Measurements from ENCODE around the gene ZNF273.

Gene ZNF273

DNA sequence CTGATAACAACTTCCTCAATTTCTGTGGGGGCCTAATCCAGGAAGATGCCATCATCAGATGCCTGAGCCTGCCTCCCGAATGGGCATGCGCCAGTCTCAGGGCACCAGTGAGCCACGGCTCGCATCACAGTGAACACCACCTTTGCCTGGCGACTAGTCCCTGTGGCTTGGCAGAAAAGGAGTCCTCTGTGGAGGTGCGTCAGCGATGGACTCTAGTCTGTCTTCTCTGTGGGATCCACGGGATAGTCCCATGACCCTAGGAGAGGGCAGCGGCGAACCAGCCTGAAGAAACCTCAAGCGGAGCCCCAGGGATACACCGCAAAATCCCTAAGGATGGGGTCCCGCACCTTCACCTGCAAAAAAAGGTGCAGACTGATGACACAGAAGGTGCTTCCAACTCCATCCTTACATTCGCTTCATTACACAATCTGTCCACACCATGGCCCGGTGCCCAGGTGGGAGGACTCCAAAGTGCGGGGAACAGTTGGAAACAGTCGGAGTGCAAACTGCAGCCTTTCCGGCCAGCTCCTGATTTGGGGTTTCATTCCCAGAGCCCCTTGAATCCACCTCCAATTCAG is 35.1 kb upstream of the ZNF273 start:
- H3K9me3 ChIP-seq, result peaks cover 15% of the 10 kb centered on the region
- no peak for TF ChIP-seq CTCF (IDR thresholded peaks at IDR 0.05)
- H3K27me3 ChIP-seq, result no peaks in the 10 kb centered on the region

DNA sequence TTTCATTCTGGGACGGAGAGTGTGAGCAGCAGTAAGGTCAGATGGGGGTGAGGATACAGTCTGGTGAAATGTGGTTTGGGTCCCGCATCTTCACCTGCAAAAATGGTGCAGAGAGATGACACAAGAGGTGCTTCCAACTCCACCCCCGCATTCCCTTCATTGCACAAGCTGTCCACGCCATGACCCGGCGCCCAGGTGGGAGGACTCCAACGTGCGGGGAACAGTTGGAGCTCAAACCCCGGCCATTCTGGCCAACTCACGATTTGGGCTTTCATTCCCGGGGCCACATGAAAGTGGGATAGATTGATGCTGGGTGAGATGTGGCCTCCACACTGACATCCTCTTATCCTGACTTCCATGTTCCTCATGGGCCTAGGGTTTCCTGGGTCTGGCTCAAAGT is 34.6 kb upstream of the ZNF273 start:
- Histone ChIP-seq H3K27me3 (no peaks in the 10 kb centered on the region), H3K27ac (no peak overlapping the region), H3K9me3 (peaks cover 15% of the 10 kb centered on the region), H3K4me1 (ENCODE audit: control insufficient read depth in 1 of 2, insufficient read depth in 1 of 2, low read depth in 1 of 2, low read length in 1 of 2) (no peaks in the 10 kb centered on the region), H3K4me3 (ENCODE audit: low read depth in 1 of 2, low read length in 1 of 2) (no peak overlapping the region), H3K36me3 (no peaks in the 10 kb centered on the region)
- TF ChIP-seq CTCF (IDR thresholded peaks at IDR 0.05), result no peak

More for the DNA sequence above, 35.1 kb upstream of the ZNF273 start:
- H3K27ac ChIP-seq, result no peak overlapping the region
- H3K4me1 ChIP-seq (ENCODE audit: control insufficient read depth in 1 of 2, insufficient read depth in 1 of 2, low read depth in 1 of 2, low read length in 1 of 2), result no peaks in the 10 kb centered on the region
- no peaks in the 10 kb centered on the region for H3K36me3 ChIP-seq
- H3K4me3 ChIP-seq (ENCODE audit: low read depth in 1 of 2, low read length in 1 of 2), result no peak overlapping the region

DNA sequence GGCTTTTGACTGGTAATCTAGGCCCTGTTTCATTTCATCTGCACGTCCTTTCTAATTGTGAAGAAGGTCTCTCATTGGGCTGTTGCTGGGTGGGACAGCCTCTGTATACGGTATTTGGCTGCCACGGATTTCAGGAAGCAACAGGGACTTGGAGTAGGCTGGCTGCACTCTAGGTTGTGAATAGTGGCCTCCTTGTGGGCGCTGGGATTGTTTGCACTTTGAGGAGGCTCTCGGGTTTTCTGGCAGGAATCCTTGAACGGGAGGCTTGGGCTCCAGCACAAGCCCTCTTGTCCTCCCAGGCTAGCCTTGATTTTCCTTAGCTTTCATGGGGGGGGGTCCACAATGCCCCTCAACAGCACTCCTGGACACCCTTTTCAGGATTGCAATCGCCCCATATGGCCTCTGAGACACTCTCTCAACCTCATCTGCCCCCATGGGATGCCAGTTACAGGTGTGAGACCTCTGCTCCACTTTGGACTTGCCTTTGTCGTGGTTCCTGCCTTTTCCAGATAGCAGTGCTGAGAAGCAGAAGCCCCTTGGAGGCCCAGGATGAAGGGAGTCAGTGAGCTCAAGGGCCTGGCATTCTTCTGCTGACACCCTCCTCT is 33.9 kb upstream of the ZNF273 start:
- H3K36me3 ChIP-seq, result no peaks in the 10 kb centered on the region
- H3K4me3 ChIP-seq (ENCODE audit: low read depth in 1 of 2, low read length in 1 of 2), result no peak overlapping the region
- H3K4me1 ChIP-seq (ENCODE audit: control insufficient read depth in 1 of 2, insufficient read depth in 1 of 2, low read depth in 1 of 2, low read length in 1 of 2), result no peaks in the 10 kb centered on the region
- no peak overlapping the region for H3K27ac ChIP-seq
- peaks cover 15% of the 10 kb centered on the region for H3K9me3 ChIP-seq
- no peak for TF ChIP-seq CTCF (IDR thresholded peaks at IDR 0.05)
- H3K27me3 ChIP-seq, result no peaks in the 10 kb centered on the region

DNA sequence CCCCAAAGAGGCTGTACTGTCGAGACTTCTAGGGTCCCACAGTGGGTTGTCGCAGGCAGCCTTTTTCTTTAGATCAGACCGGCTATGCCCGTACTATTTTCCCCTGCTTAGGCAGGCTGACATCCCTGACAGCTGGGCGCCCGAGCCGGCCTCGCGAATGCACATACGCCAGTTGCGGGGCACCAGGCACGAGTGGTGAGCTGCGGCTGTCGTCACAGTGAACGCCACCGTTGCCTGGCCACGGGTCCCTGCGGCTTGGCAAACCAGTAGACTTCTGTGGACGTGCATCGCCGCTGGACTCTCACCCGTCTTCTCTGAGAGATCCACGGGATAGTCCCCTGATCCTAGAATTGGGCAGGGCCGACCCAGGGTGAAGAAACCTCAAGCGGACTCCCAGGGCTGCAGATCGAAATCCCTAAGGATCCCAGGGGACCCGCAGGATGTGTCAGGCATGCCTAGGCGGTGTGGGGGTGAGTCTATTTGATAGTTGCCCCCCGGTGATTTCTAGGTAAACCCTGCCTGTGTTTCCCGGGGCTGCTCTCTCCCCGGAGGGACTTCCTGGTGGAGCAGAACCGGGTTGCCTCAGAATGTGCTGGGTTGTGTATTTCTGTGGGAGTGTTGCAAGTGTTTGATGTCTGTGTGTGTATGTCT is 33.0 kb upstream of the ZNF273 start:
- Histone ChIP-seq H3K9me3 (peaks cover 15% of the 10 kb centered on the region), H3K4me1 (ENCODE audit: control insufficient read depth in 1 of 2, insufficient read depth in 1 of 2, low read depth in 1 of 2, low read length in 1 of 2) (no peaks in the 10 kb centered on the region)

DNA sequence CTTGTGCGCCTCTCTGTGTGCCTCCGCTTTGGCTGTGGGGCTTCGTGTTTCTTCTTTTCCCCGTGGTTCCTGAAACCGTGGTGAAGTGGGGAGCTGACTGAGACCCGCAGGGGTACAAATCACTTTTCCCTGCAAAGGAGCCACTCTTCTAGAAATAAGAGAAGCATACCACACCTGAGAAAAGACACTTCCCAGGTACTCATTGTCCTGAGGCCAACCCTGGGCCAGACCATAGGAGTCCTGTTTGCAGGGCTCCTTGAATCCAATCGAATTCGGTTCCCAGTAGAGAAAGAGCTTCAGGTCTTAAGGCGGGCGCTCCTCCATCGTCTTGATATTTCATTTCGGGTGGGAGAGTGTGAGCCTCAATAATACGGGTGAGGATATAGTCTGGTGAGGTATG is 32.4 kb upstream of the ZNF273 start:
- Histone ChIP-seq H3K9me3 (peaks cover 15% of the 10 kb centered on the region), H3K4me3 (ENCODE audit: low read depth in 1 of 2, low read length in 1 of 2) (no peak overlapping the region), H3K4me1 (ENCODE audit: control insufficient read depth in 1 of 2, insufficient read depth in 1 of 2, low read depth in 1 of 2, low read length in 1 of 2) (no peaks in the 10 kb centered on the region), H3K36me3 (no peaks in the 10 kb centered on the region), H3K27me3 (no peaks in the 10 kb centered on the region), H3K27ac (no peak overlapping the region)
- no peak for TF ChIP-seq CTCF (IDR thresholded peaks at IDR 0.05)

More for the DNA sequence above, 33.0 kb upstream of the ZNF273 start:
- no peak overlapping the region for H3K4me3 ChIP-seq (ENCODE audit: low read depth in 1 of 2, low read length in 1 of 2)
- no peaks in the 10 kb centered on the region for H3K27me3 ChIP-seq
- TF ChIP-seq CTCF (IDR thresholded peaks at IDR 0.05), result no peak
- H3K27ac ChIP-seq, result no peak overlapping the region
- no peaks in the 10 kb centered on the region for H3K36me3 ChIP-seq
